ENCODE data around the gene RAB31.

DNA sequence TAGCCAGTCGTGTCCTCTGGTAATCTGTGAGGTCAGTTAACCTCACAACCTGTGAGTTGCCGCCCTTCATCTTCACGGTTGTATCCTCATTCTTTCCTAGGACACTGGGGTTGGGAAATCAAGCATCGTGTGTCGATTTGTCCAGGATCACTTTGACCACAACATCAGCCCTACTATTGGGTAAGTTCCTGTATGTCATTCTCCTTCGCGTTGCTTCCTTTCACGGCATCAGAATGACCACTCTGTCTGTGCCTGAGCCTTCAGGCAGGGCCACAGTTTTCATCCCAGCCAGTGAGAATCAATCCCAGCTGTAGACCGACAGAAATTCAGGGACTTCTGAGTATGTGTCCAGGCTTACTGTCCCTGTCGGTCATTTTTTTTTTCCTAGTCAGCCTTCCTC lies 67.1 kb downstream of the RAB31 start:
- TF ChIP-seq, protein P1, sequence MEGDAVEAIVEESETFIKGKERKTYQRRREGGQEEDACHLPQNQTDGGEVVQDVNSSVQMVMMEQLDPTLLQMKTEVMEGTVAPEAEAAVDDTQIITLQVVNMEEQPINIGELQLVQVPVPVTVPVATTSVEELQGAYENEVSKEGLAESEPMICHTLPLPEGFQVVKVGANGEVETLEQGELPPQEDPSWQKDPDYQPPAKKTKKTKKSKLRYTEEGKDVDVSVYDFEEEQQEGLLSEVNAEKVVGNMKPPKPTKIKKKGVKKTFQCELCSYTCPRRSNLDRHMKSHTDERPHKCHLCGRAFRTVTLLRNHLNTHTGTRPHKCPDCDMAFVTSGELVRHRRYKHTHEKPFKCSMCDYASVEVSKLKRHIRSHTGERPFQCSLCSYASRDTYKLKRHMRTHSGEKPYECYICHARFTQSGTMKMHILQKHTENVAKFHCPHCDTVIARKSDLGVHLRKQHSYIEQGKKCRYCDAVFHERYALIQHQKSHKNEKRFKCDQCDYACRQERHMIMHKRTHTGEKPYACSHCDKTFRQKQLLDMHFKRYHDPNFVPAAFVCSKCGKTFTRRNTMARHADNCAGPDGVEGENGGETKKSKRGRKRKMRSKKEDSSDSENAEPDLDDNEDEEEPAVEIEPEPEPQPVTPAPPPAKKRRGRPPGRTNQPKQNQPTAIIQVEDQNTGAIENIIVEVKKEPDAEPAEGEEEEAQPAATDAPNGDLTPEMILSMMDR (IDR thresholded peaks at IDR 0.05): no peak
- no peak for TF ChIP-seq POLR2A (IDR thresholded peaks at IDR 0.05)
- TF ChIP-seq POLR2AphosphoS5 (IDR thresholded peaks at IDR 0.05): no peak
